Adipocyte (in vitro differentiated cells): ENCODE results near the gene ZBTB46.

Experiments used
- DNase-seq: peaks from one replicate; pipeline ENCODE4 v3.0.0-alpha.2; 2015; ENCODE audit warnings: low read depth
- H3K27me3 ChIP-seq: replicated peaks from 2 replicates; pipeline ENCODE4 v1.7.0; 2013; ENCODE audit warnings: mild to moderate bottlenecking, low read length, moderate library complexity; ENCODE audit not compliant: control insufficient read depth, insufficient read depth
- H3K36me3 ChIP-seq: 2 replicates; pipeline ENCODE4 v1.7.0; 2013; ENCODE audit warnings: low read length, mild to moderate bottlenecking, moderate library complexity; ENCODE audit not compliant: control insufficient read depth, insufficient read depth, severe bottlenecking
- H3K4me1 ChIP-seq: 2 replicates; pipeline ENCODE4 v1.7.0; 2013; ENCODE audit warnings: mild to moderate bottlenecking, low read length, moderate library complexity; ENCODE audit not compliant: control insufficient read depth, insufficient read depth
- H3K4me3 ChIP-seq: 2 replicates; pipeline ENCODE4 v1.7.0; 2013; ENCODE audit warnings: mild to moderate bottlenecking, low read length, moderate library complexity
- H3K9ac ChIP-seq: 2 replicates; pipeline ENCODE4 v1.7.0; 2013; ENCODE audit warnings: mild to moderate bottlenecking, low read length, moderate library complexity
- H3K9me3 ChIP-seq: 2 replicates; pipeline ENCODE4 v1.7.0; 2013; ENCODE audit warnings: mild to moderate bottlenecking, low read length, moderate library complexity; ENCODE audit not compliant: control insufficient read depth

The ZBTB46 gene

DNA sequence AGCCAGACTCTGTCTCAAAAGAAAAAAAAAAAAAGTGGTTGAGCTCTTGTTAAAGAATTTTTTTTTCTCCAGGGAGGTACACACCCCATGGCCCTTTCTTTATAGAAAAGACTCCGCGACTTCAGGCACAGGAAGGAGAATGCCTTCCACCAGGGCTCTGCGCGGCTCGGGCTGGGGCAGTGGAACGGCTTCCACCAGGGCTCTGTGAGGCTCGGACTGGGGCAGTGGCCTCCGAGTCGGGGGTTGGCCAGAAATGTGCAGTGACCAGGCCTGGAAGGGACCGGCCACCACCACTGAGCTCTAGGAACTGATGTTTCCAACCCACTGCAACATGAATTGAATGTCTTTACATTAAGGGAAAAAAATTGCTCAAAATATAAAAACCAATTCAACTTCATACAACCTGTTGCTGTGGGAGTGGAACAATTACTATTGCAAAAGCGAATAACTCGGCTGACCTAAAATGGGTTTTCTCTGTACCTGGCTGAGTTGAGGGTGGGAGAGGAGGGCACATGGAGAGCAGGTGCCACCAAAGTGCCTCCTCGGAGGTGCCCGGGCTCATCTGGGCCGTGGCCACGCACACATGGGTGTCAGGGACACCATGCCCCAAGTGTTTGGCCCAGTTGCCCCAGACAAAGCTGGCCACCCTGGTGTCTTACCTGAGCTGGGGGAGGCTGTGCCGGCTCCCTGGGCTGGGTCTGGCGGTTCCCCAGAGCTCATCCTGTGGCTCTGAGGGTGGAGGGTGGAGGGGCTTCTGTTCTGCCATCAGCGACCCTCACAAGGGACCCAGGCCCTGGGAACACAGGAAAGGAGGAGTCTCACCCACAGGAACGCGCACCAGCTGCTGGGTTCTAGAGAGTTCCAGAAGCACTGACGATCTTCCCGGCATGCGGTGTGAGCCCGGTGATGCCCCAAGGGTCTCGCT, 62.2 kb downstream of the ZBTB46 start:
- Histone ChIP-seq H3K4me1 (no peaks in the 10 kb centered on the region), H3K9ac (no peak overlapping the region), H3K9me3 (no peaks in the 10 kb centered on the region), H3K36me3 (no peaks in the 10 kb centered on the region), H3K4me3 (no peak overlapping the region), H3K27me3 (no peaks in the 10 kb centered on the region)
- DNase-seq = no peak

GRCh38 chr20:63767886-63768285, 63.2 kb downstream of the ZBTB46 start:
- no peaks in the 10 kb centered on the region for H3K36me3 ChIP-seq

GRCh38 chr20:63767456-63767855, 63.6 kb downstream of the ZBTB46 start:
- Histone ChIP-seq H3K36me3 (no peaks in the 10 kb centered on the region), H3K4me1 (no peaks in the 10 kb centered on the region), H3K9me3 (no peaks in the 10 kb centered on the region), H3K27me3 (no peaks in the 10 kb centered on the region), H3K9ac (no peak overlapping the region), H3K4me3 (no peak overlapping the region)
- DNase-seq = no peak

More at GRCh38 chr20:63767886-63768285, 63.2 kb downstream of the ZBTB46 start:
- DNase-seq = no peak
- no peaks in the 10 kb centered on the region for H3K9me3 ChIP-seq
- H3K4me3 ChIP-seq = no peak overlapping the region
- H3K9ac ChIP-seq = no peak overlapping the region
- no peaks in the 10 kb centered on the region for H3K4me1 ChIP-seq
- no peaks in the 10 kb centered on the region for H3K27me3 ChIP-seq

DNA sequence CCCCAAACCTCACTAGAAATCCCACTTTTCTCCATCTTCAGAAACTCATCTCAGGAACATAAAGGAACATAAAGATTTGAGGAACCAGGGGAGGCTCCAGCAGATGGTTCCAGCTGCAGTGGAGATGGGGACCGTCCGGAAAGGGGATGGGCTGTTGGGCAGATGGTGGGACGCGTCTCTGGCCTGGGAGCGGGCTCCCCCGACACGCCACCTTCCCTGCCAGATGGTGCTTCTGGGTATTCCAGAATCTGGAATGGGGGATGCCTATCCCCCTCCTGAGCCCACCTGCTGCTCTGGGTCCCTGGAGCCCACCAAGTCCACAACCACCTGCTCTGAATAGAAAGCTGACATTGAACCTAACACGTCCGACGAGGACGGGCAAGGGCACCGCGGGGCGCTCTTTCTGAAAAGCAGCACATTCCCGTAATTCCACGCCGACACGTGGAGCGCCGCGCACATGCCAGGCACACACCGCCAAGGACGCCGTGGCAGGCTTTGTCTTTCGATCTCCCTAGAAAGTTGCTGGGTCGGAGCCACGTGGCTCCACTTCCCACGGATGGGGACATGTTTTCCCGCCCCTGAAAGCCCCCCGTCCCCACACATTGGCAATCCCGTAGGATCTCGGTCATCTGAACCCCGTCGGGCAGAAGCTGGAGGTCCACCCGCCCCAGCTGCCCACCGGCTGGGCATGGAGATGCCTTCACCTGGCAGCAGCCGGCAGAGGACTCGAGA, 64.2 kb downstream of the ZBTB46 start:
- no peak overlapping the region for H3K9ac ChIP-seq
- no peaks in the 10 kb centered on the region for H3K36me3 ChIP-seq
- no peaks in the 10 kb centered on the region for H3K27me3 ChIP-seq
- no peak for DNase-seq
- H3K4me3 ChIP-seq = no peak overlapping the region
- no peaks in the 10 kb centered on the region for H3K9me3 ChIP-seq
- H3K4me1 ChIP-seq = no peaks in the 10 kb centered on the region

DNA sequence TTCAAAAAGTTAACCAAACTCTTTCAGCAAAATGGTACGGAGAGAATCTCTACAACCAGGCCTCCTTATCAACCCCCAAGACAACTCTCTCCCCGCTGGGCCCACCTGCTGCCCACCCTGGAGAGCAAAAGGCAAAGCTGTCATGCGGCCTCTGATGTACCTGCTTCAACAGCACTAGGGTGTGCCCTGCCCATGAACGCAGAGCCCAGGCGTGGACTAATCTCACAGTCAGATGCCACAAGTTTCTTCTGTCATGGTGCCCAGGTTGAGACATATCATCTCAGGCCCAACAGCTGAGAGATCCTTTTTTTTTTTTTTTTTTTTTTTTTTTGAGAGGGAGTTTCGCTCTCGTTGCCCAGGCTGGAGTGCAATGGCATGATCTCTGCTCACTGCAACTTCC, 65.2 kb downstream of the ZBTB46 start:
- Histone ChIP-seq H3K4me1 (no peaks in the 10 kb centered on the region), H3K9ac (no peak overlapping the region), H3K9me3 (no peaks in the 10 kb centered on the region), H3K36me3 (no peaks in the 10 kb centered on the region), H3K27me3 (no peaks in the 10 kb centered on the region), H3K4me3 (no peak overlapping the region)
- DNase-seq = no peak

- no peak overlapping the region for H3K9ac ChIP-seq
- H3K36me3 ChIP-seq = no peaks in the 10 kb centered on the region
- no peak overlapping the region for H3K4me3 ChIP-seq
- H3K27me3 ChIP-seq = no peaks in the 10 kb centered on the region
- no peaks in the 10 kb centered on the region for H3K4me1 ChIP-seq
- DNase-seq = no peak
- H3K9me3 ChIP-seq = no peaks in the 10 kb centered on the region
Observed at GRCh38 chr20:63765082-63765873, 65.8 kb downstream of the ZBTB46 start.

DNA sequence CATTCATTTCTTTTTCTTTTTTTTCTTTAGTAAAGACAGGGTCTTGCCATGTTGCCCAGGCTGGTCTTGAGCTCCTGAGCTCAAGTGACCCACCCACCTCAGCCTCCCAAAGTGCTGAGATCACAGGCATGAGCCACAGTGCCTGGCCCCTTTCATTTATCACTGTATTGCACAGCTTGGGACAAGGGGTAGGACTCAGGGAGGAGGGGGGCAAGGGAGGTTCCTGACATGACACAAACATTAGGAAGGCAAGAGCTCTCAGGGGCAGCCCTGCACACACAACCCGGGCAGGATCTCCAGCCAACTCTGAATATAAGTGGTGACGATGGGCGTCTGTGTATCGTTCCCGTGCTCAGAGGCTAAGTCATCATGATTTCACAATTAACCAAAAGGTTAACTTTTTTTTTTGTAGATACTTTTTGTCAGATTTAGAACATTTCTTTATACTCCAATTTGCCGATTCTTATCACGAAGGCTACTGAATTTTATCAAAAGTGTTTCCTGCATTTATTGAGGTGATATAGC, 71.6 kb downstream of the ZBTB46 start:
- Histone ChIP-seq H3K9ac (no peak overlapping the region), H3K4me3 (no peak overlapping the region), H3K9me3 (no peaks in the 10 kb centered on the region), H3K27me3 (peaks cover 8% of the 10 kb centered on the region), H3K36me3 (no peaks in the 10 kb centered on the region), H3K4me1 (no peaks in the 10 kb centered on the region)
- DNase-seq = no peak

GRCh38 chr20:63758152-63758551, 72.9 kb downstream of the ZBTB46 start:
- no peak for DNase-seq
- H3K27me3 ChIP-seq = peaks cover 8% of the 10 kb centered on the region
- no peak overlapping the region for H3K4me3 ChIP-seq
- H3K36me3 ChIP-seq = no peaks in the 10 kb centered on the region
- no peaks in the 10 kb centered on the region for H3K9me3 ChIP-seq
- no peaks in the 10 kb centered on the region for H3K4me1 ChIP-seq
- no peak overlapping the region for H3K9ac ChIP-seq

GRCh38 chr20:63756648-63756991, 74.4 kb downstream of the ZBTB46 start:
- Histone ChIP-seq H3K4me1 (no peaks in the 10 kb centered on the region), H3K9ac (no peak overlapping the region), H3K36me3 (no peaks in the 10 kb centered on the region), H3K4me3 (no peak overlapping the region), H3K27me3 (peaks cover 8% of the 10 kb centered on the region), H3K9me3 (no peaks in the 10 kb centered on the region)
- DNase-seq = no peak

- no peak for DNase-seq
- no peaks in the 10 kb centered on the region for H3K9me3 ChIP-seq
- no peak overlapping the region for H3K9ac ChIP-seq
Observed at GRCh38 chr20:63755933-63756647, 75.0 kb downstream of the ZBTB46 start.

More at GRCh38 chr20:63755933-63756647, 75.0 kb downstream of the ZBTB46 start:
- peaks cover 8% of the 10 kb centered on the region for H3K27me3 ChIP-seq
- H3K4me3 ChIP-seq = no peak overlapping the region
- H3K4me1 ChIP-seq = no peaks in the 10 kb centered on the region
- H3K36me3 ChIP-seq = no peaks in the 10 kb centered on the region
